Measurements from ENCODE around the gene EIF5AL1. TPM values are rescaled to one million over a fixed set of nuclear protein-coding genes. Genes with fewer than 3 reads are reported as not detected.
A peak's percentile ranks its signal among the peaks of the same experiment; 100 is the strongest.

Gene EIF5AL1
- polyA plus RNA-seq, 1 experiment = 0.23 TPM

DNA sequence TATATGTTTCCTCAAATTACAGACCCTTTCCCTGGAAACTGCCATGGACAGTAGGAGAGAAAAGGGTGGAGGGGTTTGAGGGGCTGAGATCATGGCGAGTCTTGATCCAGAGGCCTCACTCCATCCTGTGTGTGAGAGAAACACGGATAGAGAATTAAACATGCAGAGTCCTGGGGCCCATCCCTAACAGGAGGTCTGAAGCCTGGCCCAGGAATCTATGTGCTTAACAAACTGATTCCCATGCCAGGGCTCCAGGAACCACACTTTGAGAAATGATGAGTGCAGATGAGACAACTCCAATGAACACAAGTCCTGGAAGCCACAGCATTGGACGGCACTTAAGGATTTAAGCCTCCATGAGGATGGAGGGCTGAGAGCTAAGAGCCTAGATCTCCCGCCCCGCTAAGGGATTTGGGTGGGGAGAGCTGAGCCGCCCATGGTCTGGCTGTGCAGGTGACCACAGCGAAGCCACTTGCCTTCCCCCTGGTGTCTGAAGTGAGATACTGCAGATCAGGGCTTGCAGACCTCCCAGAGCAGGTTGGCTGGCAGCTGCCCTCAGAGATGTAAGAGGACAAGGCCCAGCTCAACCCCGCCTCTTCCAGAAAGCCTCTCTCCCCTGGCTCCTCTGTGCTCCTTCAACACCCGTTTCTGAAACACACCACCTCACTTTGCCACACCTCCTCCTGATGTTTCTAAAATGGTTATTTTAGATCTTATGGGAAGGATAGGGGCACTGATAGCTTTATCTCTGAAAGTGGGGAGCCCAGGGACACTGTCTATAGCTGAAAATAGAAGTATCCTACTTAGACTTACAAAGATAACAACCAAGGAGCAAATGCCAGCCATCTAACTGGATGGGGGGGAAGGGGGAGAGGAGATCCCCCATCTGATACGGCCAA, 24.8 kb upstream of the EIF5AL1 start:
- peak; percentile 65 for TF ChIP-seq CTCF (IDR thresholded peaks at IDR 0.05; ENCODE audit: insufficient read depth, low read depth, low read length)
- Histone ChIP-seq H3K4me3 (ENCODE audit: low read depth, low read length) (no peak overlapping the region), H3K36me3 (ENCODE audit: control insufficient read depth, insufficient read depth, low read length) (no peaks in the 10 kb centered on the region), H3K27me3 (ENCODE audit: control insufficient read depth, insufficient read depth, low read length) (no peaks in the 10 kb centered on the region)
- ChIA-PET CTCF (interaction anchor here (0.7 to 6.6 kb wide), 10 partner anchors 10 to 113 kb away, joined by 3 to 36 read pairs (median 4); no protein-coding TSS in a partner anchor), POLR2A (no interaction called here)
- DNase-seq (ENCODE audit: low read depth) = no peak

- POLR2A ChIA-PET = interaction anchor here (0.6 kb wide), 1 partner anchor 29 kb away, joined by 3 read pairs; no protein-coding TSS in a partner anchor
Observed at GRCh38 chr10:79488336-79488735, 24.0 kb upstream of the EIF5AL1 start.

DNA sequence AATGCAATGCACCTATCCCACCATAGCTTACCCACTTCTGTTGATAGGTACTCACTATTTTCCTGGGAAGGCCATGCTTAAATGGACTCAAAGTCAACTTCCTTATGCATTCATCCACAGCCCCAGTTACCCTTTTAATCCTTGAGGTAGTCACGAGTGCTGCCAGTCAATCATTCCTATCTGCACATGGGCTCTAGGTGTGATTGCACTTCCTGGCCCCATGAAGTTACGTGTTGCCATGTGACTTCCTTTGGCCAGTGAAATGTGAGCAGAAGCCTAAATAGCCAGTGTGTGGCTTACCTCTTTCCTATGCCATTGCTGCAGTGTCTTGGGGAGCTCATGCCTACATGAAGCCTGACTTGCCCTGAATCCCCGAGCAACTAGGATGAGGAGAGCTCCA, 23.5 kb upstream of the EIF5AL1 start:
- no peak for TF ChIP-seq CTCF (IDR thresholded peaks at IDR 0.05; ENCODE audit: insufficient read depth, low read depth, low read length)
- CTCF ChIA-PET = interaction anchor here (0.7 to 6.6 kb wide), 5 partner anchors 13 to 114 kb away, joined by 3 to 36 read pairs (median 5); no protein-coding TSS in a partner anchor
- POLR2A ChIA-PET = interaction anchor here (0.6 kb wide), 1 partner anchor 28 kb away, joined by 3 read pairs; no protein-coding TSS in a partner anchor

More at GRCh38 chr10:79488336-79488735, 24.0 kb upstream of the EIF5AL1 start:
- no peaks in the 10 kb centered on the region for H3K36me3 ChIP-seq (ENCODE audit: control insufficient read depth, insufficient read depth, low read length)
- peak; percentile 77 for DNase-seq (ENCODE audit: low read depth)
- no peak overlapping the region for H3K4me3 ChIP-seq (ENCODE audit: low read depth, low read length)
- TF ChIP-seq CTCF (IDR thresholded peaks at IDR 0.05; ENCODE audit: insufficient read depth, low read depth, low read length) = no peak
- H3K27me3 ChIP-seq (ENCODE audit: control insufficient read depth, insufficient read depth, low read length) = no peaks in the 10 kb centered on the region
- CTCF ChIA-PET = interaction anchor here (0.7 to 6.6 kb wide), 9 partner anchors 9 to 114 kb away, joined by 3 to 36 read pairs (median 4); no protein-coding TSS in a partner anchor

GRCh38 chr10:79490400-79491142, 21.8 kb upstream of the EIF5AL1 start:
- Histone ChIP-seq H3K27me3 (ENCODE audit: control insufficient read depth, insufficient read depth, low read length) (no peaks in the 10 kb centered on the region), H3K36me3 (ENCODE audit: control insufficient read depth, insufficient read depth, low read length) (no peaks in the 10 kb centered on the region), H3K4me3 (ENCODE audit: low read depth, low read length) (no peak overlapping the region)
- ChIA-PET CTCF (interaction anchor here (1.1 to 6.6 kb wide), 3 partner anchors 16 to 46 kb away, joined by 3 to 28 read pairs (median 3); no protein-coding TSS in a partner anchor), POLR2A (no interaction called here)
- DNase-seq (ENCODE audit: low read depth) = no peak
- TF ChIP-seq CTCF (IDR thresholded peaks at IDR 0.05; ENCODE audit: insufficient read depth, low read depth, low read length) = no peak

More for the DNA sequence above, 23.5 kb upstream of the EIF5AL1 start:
- Histone ChIP-seq H3K36me3 (ENCODE audit: control insufficient read depth, insufficient read depth, low read length) (no peaks in the 10 kb centered on the region), H3K4me3 (ENCODE audit: low read depth, low read length) (no peak overlapping the region), H3K27me3 (ENCODE audit: control insufficient read depth, insufficient read depth, low read length) (no peaks in the 10 kb centered on the region)
- DNase-seq (ENCODE audit: low read depth) = no peak

Data from BJ (cell line).